Mesothelial cell of epicardium (in vitro differentiated cells): ENCODE results near the gene DSCAM. TPM values are rescaled to one million over a fixed set of nuclear protein-coding genes. Genes with fewer than 3 reads are reported as not detected.

Experiments
- DNase-seq, 2 experiments: peaks; one replicate each; pipeline ENCODE4 v3.0.0; 2021; ENCODE audit warnings: low spot score in 2 of 2; ENCODE audit not compliant: unreplicated experiment in 2 of 2
- H3K27ac Mint-ChIP-seq: 2 replicates; pipeline ENCODE4 v1.8.0; 2021; ENCODE audit warnings: mixed read lengths
- H3K27me3 Mint-ChIP-seq: 2 replicates; pipeline ENCODE4 v1.8.0; 2021; ENCODE audit warnings: low read depth, mixed read lengths
- H3K36me3 Mint-ChIP-seq: 2 replicates; pipeline ENCODE4 v1.8.0; 2021; ENCODE audit warnings: mixed read lengths
- H3K4me1 Mint-ChIP-seq: 2 replicates; pipeline ENCODE4 v1.8.0; 2021; ENCODE audit warnings: mixed read lengths
- H3K4me3 Mint-ChIP-seq: 2 replicates; pipeline ENCODE4 v1.8.0; 2021; ENCODE audit warnings: mild to moderate bottlenecking, moderate library complexity, mixed read lengths
- H3K9me3 Mint-ChIP-seq: 2 replicates; pipeline ENCODE4 v1.8.0; 2021; ENCODE audit warnings: mixed read lengths
- CTCF ChIP-seq: fragments of 200-600 bp; sonication (generic); IDR thresholded peaks from one replicate; pipeline ENCODE4 v1.5.0; 2021; ENCODE audit warnings: antibody characterized with exemption; ENCODE audit not compliant: unreplicated experiment
- total RNA-seq: library from RNA; stranded (reverse); gene quantifications from 3 replicates; pipeline ENCODE4 v1.2.1, GENCODE V29; 2021

Gene DSCAM
- total RNA-seq, 1 donor from 2014 or later = not detected

- no peak for TF ChIP-seq CTCF
- Mint-ChIP-seq H3K4me1 (no peaks in the 10 kb centered on the region), H3K4me3 (no peak overlapping the region), H3K9me3 (peaks cover 6% of the 10 kb centered on the region), H3K27me3 (peaks cover 26% of the 10 kb centered on the region), H3K36me3 (no peaks in the 10 kb centered on the region), H3K27ac (no peak overlapping the region)
- DNase-seq = no peak
Measured at GRCh38 chr21:40829308-40829707, 17.6 kb downstream of the DSCAM start.

GRCh38 chr21:40827509-40827908 lies 19.4 kb downstream of the DSCAM start:
- Mint-ChIP-seq H3K27me3 (peaks cover 15% of the 10 kb centered on the region), H3K4me3 (no peak overlapping the region), H3K4me1 (no peaks in the 10 kb centered on the region), H3K36me3 (no peaks in the 10 kb centered on the region), H3K9me3 (peaks cover 7% of the 10 kb centered on the region), H3K27ac (no peak overlapping the region)
- DNase-seq = no peak
- TF ChIP-seq CTCF = no peak

- Mint-ChIP-seq H3K36me3 (no peaks in the 10 kb centered on the region), H3K4me1 (no peaks in the 10 kb centered on the region)
- DNase-seq = no peak
Measured at GRCh38 chr21:40819071-40819900, 27.7 kb downstream of the DSCAM start.

GRCh38 chr21:40813918-40814317 lies 33.0 kb downstream of the DSCAM start:
- no peak for TF ChIP-seq CTCF
- H3K9me3 Mint-ChIP-seq = peaks cover 3% of the 10 kb centered on the region
- DNase-seq = no peak
- no peak overlapping the region for H3K4me3 Mint-ChIP-seq
- H3K36me3 Mint-ChIP-seq = no peaks in the 10 kb centered on the region
- no peaks in the 10 kb centered on the region for H3K4me1 Mint-ChIP-seq
- H3K27me3 Mint-ChIP-seq = peaks cover 11% of the 10 kb centered on the region
- no peak overlapping the region for H3K27ac Mint-ChIP-seq

More at GRCh38 chr21:40819071-40819900, 27.7 kb downstream of the DSCAM start:
- peaks cover 9% of the 10 kb centered on the region for H3K9me3 Mint-ChIP-seq
- H3K4me3 Mint-ChIP-seq = no peak overlapping the region
- H3K27me3 Mint-ChIP-seq = peaks cover 10% of the 10 kb centered on the region
- TF ChIP-seq CTCF = no peak
- no peak overlapping the region for H3K27ac Mint-ChIP-seq

GRCh38 chr21:40809673-40810197 lies 37.2 kb downstream of the DSCAM start:
- Mint-ChIP-seq H3K27ac (no peak overlapping the region), H3K27me3 (peaks cover 4% of the 10 kb centered on the region)
- no peak for DNase-seq

More at GRCh38 chr21:40809673-40810197, 37.2 kb downstream of the DSCAM start:
- H3K9me3 Mint-ChIP-seq = peaks cover 25% of the 10 kb centered on the region
- no peak for TF ChIP-seq CTCF
- no peaks in the 10 kb centered on the region for H3K36me3 Mint-ChIP-seq
- no peaks in the 10 kb centered on the region for H3K4me1 Mint-ChIP-seq
- H3K4me3 Mint-ChIP-seq = no peak overlapping the region
